Mesothelial cell of epicardium (in vitro differentiated cells): ENCODE data around the gene ADGRL3. TPM values are rescaled to one million over a fixed set of nuclear protein-coding genes. Genes with fewer than 3 reads are reported as not detected.

ENCODE experiments used
- DNase-seq, 2 experiments: peaks; one replicate each; pipeline ENCODE4 v3.0.0; 2021; ENCODE audit warnings: low spot score in 2 of 2; ENCODE audit not compliant: unreplicated experiment in 2 of 2
- H3K27ac Mint-ChIP-seq: 2 replicates; pipeline ENCODE4 v1.8.0; 2021; ENCODE audit warnings: mixed read lengths
- H3K27me3 Mint-ChIP-seq: 2 replicates; pipeline ENCODE4 v1.8.0; 2021; ENCODE audit warnings: low read depth, mixed read lengths
- H3K36me3 Mint-ChIP-seq: 2 replicates; pipeline ENCODE4 v1.8.0; 2021; ENCODE audit warnings: mixed read lengths
- H3K4me1 Mint-ChIP-seq: 2 replicates; pipeline ENCODE4 v1.8.0; 2021; ENCODE audit warnings: mixed read lengths
- H3K4me3 Mint-ChIP-seq: 2 replicates; pipeline ENCODE4 v1.8.0; 2021; ENCODE audit warnings: mild to moderate bottlenecking, moderate library complexity, mixed read lengths
- H3K9me3 Mint-ChIP-seq: 2 replicates; pipeline ENCODE4 v1.8.0; 2021; ENCODE audit warnings: mixed read lengths
- total RNA-seq: library from RNA; stranded (reverse); gene quantifications from 3 replicates; pipeline ENCODE4 v1.2.1, GENCODE V29; 2021
- TF ChIP-seq, protein P1 (sequence below): fragments of 200-600 bp; sonication (generic); IDR thresholded peaks from one replicate; pipeline ENCODE4 v1.5.0; 2021; ENCODE audit warnings: antibody characterized with exemption; ENCODE audit not compliant: unreplicated experiment

The ADGRL3 gene
- total RNA-seq, 1 donor from 2014 or later = 68.3 TPM

DNA sequence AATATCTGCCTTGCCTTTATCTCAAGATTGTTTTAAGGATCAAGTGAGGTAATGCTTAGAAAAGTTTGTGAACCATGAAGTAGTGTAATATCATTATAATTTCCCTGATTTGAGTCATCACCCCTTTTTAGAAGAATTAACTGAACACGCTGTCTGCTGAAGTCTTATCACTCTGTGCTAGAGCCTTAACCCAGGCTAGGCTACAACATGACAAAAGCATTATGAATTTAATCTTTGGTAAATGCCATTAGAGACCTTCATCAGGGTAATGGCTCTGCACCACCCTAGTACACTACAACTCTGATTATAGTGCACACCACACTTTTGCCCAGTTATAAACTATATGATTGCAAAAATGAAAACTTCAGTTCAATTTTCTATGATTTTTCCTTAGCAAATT is 118.3 kb downstream of the ADGRL3 start:
- Mint-ChIP-seq H3K27ac (no peak overlapping the region), H3K4me1 (peaks cover 21% of the 10 kb centered on the region), H3K36me3 (peaks cover 42% of the 10 kb centered on the region), H3K4me3 (no peak overlapping the region), H3K9me3 (peaks cover 51% of the 10 kb centered on the region), H3K27me3 (no peaks in the 10 kb centered on the region)
- DNase-seq = no peak
- TF ChIP-seq, protein P1, sequence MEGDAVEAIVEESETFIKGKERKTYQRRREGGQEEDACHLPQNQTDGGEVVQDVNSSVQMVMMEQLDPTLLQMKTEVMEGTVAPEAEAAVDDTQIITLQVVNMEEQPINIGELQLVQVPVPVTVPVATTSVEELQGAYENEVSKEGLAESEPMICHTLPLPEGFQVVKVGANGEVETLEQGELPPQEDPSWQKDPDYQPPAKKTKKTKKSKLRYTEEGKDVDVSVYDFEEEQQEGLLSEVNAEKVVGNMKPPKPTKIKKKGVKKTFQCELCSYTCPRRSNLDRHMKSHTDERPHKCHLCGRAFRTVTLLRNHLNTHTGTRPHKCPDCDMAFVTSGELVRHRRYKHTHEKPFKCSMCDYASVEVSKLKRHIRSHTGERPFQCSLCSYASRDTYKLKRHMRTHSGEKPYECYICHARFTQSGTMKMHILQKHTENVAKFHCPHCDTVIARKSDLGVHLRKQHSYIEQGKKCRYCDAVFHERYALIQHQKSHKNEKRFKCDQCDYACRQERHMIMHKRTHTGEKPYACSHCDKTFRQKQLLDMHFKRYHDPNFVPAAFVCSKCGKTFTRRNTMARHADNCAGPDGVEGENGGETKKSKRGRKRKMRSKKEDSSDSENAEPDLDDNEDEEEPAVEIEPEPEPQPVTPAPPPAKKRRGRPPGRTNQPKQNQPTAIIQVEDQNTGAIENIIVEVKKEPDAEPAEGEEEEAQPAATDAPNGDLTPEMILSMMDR = no peak

DNA sequence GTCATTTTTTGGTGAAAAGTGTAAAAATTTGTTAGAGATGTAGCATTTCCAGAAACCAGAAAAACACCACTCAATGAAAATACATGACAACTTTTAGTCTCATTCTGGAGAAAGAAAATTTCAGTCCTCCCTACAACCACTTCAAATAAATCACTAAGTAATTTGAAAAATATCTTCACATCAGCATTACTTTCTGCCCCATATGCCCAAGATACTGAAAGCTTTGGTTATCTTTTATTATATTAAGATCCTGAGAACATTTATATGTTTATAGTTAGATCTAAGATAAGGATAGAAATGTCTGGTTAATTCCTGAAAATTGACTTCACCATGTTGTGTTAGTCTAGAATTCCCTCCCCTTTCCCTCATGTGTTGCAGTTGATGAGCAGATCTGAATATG is 119.0 kb downstream of the ADGRL3 start:
- DNase-seq = no peak
- H3K27ac Mint-ChIP-seq = peak overlapping the region; percentile 26
- H3K36me3 Mint-ChIP-seq = peaks cover 49% of the 10 kb centered on the region
- H3K4me3 Mint-ChIP-seq = no peak overlapping the region
- H3K27me3 Mint-ChIP-seq = no peaks in the 10 kb centered on the region
- peaks cover 21% of the 10 kb centered on the region for H3K4me1 Mint-ChIP-seq
- TF ChIP-seq, protein P1 = no peak
- H3K9me3 Mint-ChIP-seq = peaks cover 58% of the 10 kb centered on the region

DNA sequence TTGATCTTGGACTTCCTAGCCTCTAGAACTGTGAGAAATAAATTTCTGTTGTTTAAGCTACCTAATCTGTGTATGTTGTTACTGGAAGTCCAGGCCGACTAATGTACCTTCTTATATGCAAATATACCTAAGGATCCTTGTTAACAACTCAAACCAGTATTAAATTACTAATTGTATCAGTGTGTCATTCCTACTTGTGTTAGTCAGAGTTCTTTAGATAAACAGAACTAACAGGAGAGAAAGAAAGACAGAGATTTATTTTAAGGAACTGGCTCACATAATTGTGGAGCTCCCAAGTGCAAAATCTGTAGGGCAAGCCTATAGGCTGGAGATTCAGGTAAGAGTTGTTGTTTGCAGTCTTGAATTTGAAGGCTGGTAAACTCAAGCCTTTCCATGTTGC is 120.0 kb downstream of the ADGRL3 start:
- TF ChIP-seq, protein P1 = no peak
- Mint-ChIP-seq H3K27ac (peak overlapping the region; percentile 31), H3K4me1 (peaks cover 21% of the 10 kb centered on the region), H3K36me3 (peaks cover 43% of the 10 kb centered on the region), H3K4me3 (no peak overlapping the region), H3K27me3 (no peaks in the 10 kb centered on the region), H3K9me3 (peaks cover 51% of the 10 kb centered on the region)
- DNase-seq = no peak

DNA sequence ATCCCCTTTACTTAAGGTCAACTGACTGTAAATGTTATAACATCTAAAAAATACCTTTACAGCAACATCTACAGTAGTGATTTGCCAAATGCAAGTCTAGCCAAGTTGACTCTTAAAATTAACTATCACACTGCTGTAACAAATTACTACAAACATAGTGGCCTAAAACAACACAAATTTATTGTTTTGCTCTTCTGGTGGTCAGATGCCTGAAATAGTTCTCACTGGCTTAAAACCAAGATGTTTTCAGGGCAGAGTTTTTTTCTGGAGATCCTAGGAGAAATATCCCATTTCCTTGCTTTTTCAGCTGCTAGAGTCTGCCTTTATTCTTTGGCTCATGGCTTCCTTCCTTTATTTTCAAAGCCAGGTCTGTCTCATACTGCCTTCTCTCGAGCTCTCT is 120.5 kb downstream of the ADGRL3 start:
- Mint-ChIP-seq H3K27me3 (no peaks in the 10 kb centered on the region), H3K36me3 (peaks cover 43% of the 10 kb centered on the region), H3K4me1 (peaks cover 21% of the 10 kb centered on the region), H3K9me3 (peaks cover 51% of the 10 kb centered on the region), H3K4me3 (no peak overlapping the region), H3K27ac (no peak overlapping the region)
- no peak for DNase-seq
- TF ChIP-seq, protein P1 = no peak

DNA sequence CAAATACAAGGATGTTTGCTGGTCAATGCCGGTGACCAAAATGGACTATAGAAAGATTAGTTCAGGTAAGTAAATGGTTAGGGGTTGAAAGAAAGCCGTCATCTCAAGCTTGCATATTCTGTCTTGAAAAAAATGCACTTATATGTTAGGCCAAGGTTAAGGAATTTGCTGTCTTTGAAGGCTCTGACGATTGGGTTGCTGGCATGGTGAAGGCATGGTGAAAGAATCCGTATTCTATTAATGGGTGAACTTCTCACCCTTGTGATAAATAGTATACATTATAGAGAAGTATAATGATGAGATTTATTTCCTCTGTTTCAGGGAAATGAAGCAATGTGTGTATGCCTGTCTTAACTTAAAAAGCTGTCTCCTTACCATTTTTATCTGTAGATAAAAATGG is 132.6 kb downstream of the ADGRL3 start:
- H3K4me3 Mint-ChIP-seq = no peak overlapping the region
- H3K36me3 Mint-ChIP-seq = peaks cover 18% of the 10 kb centered on the region
- H3K9me3 Mint-ChIP-seq = peaks cover 28% of the 10 kb centered on the region
- no peak for DNase-seq
- H3K27ac Mint-ChIP-seq = peak overlapping the region; percentile 94
- TF ChIP-seq, protein P1 = no peak
- H3K27me3 Mint-ChIP-seq = no peaks in the 10 kb centered on the region
- H3K4me1 Mint-ChIP-seq = peaks cover 33% of the 10 kb centered on the region

DNA sequence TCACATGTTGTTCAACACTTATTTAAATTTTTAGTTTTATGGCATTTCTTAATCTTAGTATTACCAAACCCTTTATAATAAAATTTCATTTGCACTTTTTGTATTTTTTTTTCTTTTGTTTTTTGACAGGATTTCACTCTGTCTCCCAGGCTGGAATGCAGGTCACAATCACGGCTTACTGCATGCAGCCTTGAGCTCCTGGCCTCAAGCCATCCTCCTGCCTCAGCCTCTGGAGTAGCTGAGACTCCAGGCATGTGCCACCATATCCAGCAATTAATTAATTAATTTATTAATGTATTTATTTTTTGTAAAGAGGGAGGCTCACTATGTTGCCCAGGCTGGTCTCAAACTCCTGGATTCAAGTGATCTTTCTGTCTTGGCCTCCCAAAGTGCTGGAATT is 133.4 kb downstream of the ADGRL3 start:
- TF ChIP-seq, protein P1 = no peak
- no peak for DNase-seq
- Mint-ChIP-seq H3K9me3 (peaks cover 22% of the 10 kb centered on the region), H3K27me3 (no peaks in the 10 kb centered on the region), H3K4me1 (peaks cover 34% of the 10 kb centered on the region), H3K36me3 (peaks cover 18% of the 10 kb centered on the region), H3K4me3 (no peak overlapping the region), H3K27ac (peak overlapping the region; percentile 43)
